Uterus (tissue), 4 donors: ENCODE results near the gene ECI1. TPM values are rescaled to one million over a fixed set of nuclear protein-coding genes. Genes with fewer than 3 reads are reported as not detected.

Experiments used
- DNase-seq, 2 donors: peaks; one replicate each; pipeline ENCODE4 v3.0.0-alpha.2; 2019 to 2020
- H3K27ac ChIP-seq, 2 donors: fragments of 200-600 bp; sonication (generic); 1 replicate in 1 of 2; 2 replicates in 1 of 2; pipeline ENCODE4 v1.5.1; 2016 to 2018
- H3K27me3 ChIP-seq, 2 donors: fragments of 200-600 bp; sonication (generic); one replicate each; pipeline ENCODE4 v1.5.1; 2018 to 2019; ENCODE audit warnings: control low read depth in 1 of 2
- H3K36me3 ChIP-seq, 2 donors: fragments of 200-600 bp; sonication (generic); one replicate each; pipeline ENCODE4 v1.5.1; 2019; ENCODE audit warnings: control low read depth in 1 of 2
- H3K4me1 ChIP-seq, 2 donors: fragments of 200-600 bp; sonication (generic); one replicate each; pipeline ENCODE4 v1.5.1; 2018 to 2019; ENCODE audit warnings: control low read depth in 1 of 2
- H3K4me3 ChIP-seq, 2 donors: fragments of 200-600 bp; sonication (generic); 1 replicate in 1 of 2; 2 replicates in 1 of 2; pipeline ENCODE4 v1.5.1; 2018 to 2019; ENCODE audit warnings: mild to moderate bottlenecking in 1 of 2
- H3K9me3 ChIP-seq, 2 donors: fragments of 200-600 bp; sonication (generic); one replicate each; pipeline ENCODE4 v1.5.1; 2019; ENCODE audit warnings: control low read depth in 1 of 2
- POLR2A ChIP-seq, 2 donors: fragments of 450-650 bp; IDR thresholded peaks; one replicate each; pipeline ENCODE4 v1.6.1; 2016; ENCODE audit warnings: antibody characterized with exemption in 2 of 2, mild to moderate bottlenecking in 1 of 2, moderate library complexity in 1 of 2
- intact Hi-C: fragments of 100-400 bp; cut with DNase I; formaldehyde crosslinking; loops from one replicate; pipeline ENCODE4 v1.15.1; 2023; ENCODE audit warnings: low total_unique reads
- total RNA-seq, 4 donors: library from RNA; depleted of rRNA in 3 of 4; stranded (reverse); fragments of >200 nt in 3 of 4; gene quantifications; one replicate each; pipeline versions ENCODE4 v1.1.0 to v1.2.4, GENCODE V29; 2014 to 2023
- TF ChIP-seq, protein P1 (sequence below), 4 experiments: fragments of 200-600 bp in 2 of 4; fragments of 450-650 bp in 2 of 4; sonication (generic) in 2 of 4; IDR thresholded peaks; one replicate each; pipeline ENCODE4 v1.5.1; 2016 to 2019; ENCODE audit warnings: antibody characterized with exemption in 4 of 4, mild to moderate bottlenecking in 2 of 4, moderate library complexity in 1 of 4
- donor health status: DM: yes; HTN: yes; CAD: no.

ECI1 gene
- total RNA-seq, 4 donors from 2014 or later, result 4.9 to 89.1 (median 40.1) TPM

DNA sequence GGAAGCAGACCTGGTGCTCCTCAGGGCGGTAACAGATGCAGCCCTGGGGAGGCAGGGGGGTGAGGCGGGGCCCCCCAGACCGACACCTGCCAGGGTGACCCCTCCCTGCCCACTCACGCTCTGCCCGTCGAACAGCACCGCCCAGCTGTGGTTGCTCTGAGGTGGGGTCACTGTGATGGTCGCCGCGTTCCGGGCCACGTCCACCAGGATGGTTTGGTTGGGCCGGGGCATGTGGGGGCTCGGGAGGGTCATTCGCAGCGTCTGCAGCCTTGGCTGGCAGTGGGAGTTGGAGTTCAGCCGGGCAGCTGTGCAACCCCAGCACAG lies 41.4 kb downstream of the ECI1 start:
- no peaks in the 10 kb centered on the region for H3K36me3 ChIP-seq
- no peak for DNase-seq
- no peak overlapping the region for H3K4me3 ChIP-seq
- H3K27ac ChIP-seq, result no peak overlapping the region
- no peaks in the 10 kb centered on the region for H3K27me3 ChIP-seq
- H3K9me3 ChIP-seq, result no peaks in the 10 kb centered on the region
- intact Hi-C loops, result loop anchor here (10.0 kb wide), 1 partner anchor 55 kb away; the partner anchor contains the start of gene TRAF7
- no peak for TF ChIP-seq POLR2A (IDR thresholded peaks at IDR 0.05)
- TF ChIP-seq, protein P1, sequence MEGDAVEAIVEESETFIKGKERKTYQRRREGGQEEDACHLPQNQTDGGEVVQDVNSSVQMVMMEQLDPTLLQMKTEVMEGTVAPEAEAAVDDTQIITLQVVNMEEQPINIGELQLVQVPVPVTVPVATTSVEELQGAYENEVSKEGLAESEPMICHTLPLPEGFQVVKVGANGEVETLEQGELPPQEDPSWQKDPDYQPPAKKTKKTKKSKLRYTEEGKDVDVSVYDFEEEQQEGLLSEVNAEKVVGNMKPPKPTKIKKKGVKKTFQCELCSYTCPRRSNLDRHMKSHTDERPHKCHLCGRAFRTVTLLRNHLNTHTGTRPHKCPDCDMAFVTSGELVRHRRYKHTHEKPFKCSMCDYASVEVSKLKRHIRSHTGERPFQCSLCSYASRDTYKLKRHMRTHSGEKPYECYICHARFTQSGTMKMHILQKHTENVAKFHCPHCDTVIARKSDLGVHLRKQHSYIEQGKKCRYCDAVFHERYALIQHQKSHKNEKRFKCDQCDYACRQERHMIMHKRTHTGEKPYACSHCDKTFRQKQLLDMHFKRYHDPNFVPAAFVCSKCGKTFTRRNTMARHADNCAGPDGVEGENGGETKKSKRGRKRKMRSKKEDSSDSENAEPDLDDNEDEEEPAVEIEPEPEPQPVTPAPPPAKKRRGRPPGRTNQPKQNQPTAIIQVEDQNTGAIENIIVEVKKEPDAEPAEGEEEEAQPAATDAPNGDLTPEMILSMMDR (IDR thresholded peaks at IDR 0.05), result no peak
- H3K4me1 ChIP-seq, result peaks cover 0 to 15% of the 10 kb centered on the region in 2 donors

DNA sequence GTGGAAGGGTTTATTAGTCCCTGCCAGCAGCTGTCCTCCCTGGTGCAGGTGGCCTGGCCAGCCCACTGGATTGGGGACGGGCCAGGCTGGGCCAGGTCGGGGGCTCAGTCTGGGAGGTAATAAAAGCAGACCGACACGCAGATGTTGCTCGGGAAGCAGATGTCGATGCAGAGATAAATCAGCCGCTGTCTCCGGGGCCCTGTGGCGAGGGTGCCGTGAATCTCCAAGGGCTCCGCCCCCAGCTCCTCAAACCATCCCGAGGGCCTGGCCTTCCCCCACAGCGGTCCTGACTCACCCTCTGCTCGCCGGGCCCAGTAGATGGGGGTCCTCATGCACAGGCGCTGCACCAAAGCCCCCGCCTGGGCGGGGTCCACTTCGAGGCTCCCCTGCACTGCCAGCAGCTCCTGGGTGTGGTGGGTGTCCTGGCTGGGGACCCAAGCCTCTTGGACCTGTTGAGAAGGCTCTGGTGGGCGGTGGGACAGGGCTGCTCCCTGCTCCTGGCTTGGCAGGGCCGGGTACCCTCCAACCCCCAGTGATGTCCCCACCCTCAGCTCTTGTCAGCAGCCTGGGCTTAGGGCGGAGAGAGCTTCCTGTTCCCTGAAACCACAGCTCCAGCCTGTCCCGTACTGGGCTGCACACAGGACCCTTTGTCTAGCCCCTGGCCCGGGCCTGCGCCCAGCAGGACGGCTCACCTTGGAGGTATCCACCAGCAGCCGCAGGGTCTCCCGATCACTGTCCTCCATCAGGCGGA lies 42.0 kb downstream of the ECI1 start:
- no peak for DNase-seq
- Histone ChIP-seq H3K27ac (no peak overlapping the region), H3K9me3 (no peaks in the 10 kb centered on the region), H3K4me3 (no peak overlapping the region), H3K4me1 (peaks cover 0 to 15% of the 10 kb centered on the region in 2 donors), H3K36me3 (no peaks in the 10 kb centered on the region), H3K27me3 (no peaks in the 10 kb centered on the region)
- TF ChIP-seq, protein P1 (IDR thresholded peaks at IDR 0.05), result no peak
- no peak for TF ChIP-seq POLR2A (IDR thresholded peaks at IDR 0.05)
- intact Hi-C loops, result loop anchor here (10.0 kb wide), 1 partner anchor 55 kb away; the partner anchor contains the start of gene TRAF7

DNA sequence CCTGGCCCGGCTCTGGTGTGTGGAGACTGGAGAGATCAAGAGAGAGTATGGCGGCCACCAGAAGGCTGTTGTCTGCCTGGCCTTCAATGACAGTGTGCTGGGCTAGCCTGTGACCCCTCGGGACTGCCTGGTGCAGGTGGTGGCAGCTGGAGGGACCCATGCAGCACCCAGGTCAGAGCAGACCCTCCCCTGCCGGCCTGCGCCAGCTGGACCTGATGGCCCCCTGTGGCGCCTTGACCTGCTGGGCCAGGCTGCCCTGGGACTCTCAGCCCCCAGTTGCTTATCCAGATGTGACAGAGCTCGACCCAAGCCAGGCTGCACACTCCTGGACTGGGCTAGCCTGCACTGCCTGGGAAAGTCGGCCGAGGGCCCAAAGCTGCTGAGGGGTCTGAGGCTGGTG lies 42.6 kb downstream of the ECI1 start:
- H3K27ac ChIP-seq, result no peak overlapping the region
- no peaks in the 10 kb centered on the region for H3K9me3 ChIP-seq
- H3K4me3 ChIP-seq, result no peak overlapping the region
- no peaks in the 10 kb centered on the region for H3K36me3 ChIP-seq
- peaks cover 0 to 10% of the 10 kb centered on the region in 2 donors for H3K4me1 ChIP-seq
- no peak for DNase-seq
- intact Hi-C loops, result no loop called here
- TF ChIP-seq, protein P1 (IDR thresholded peaks at IDR 0.05), result no peak
- no peaks in the 10 kb centered on the region for H3K27me3 ChIP-seq

DNA sequence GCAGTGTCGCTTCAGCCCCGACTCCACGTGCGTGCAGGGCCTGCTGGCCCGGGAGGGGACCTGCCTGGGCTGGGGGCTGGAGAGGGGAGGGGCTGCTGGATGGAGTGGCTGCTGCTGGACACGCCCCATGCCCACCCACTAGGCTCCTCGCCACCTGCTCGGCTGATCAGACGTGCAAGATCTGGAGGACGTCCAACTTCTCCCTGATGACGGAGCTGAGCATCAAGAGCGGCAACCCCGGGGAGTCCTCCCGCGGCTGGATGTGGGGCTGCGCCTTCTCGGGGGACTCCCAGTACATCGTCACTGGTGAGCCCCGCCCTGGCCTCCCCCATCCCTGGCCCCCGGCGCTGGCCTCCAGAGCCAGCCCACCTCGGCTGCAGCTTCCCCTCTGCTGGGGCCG lies 43.1 kb downstream of the ECI1 start:
- intact Hi-C loops, result no loop called here
- Histone ChIP-seq H3K4me1 (peaks cover 0 to 5% of the 10 kb centered on the region in 2 donors), H3K4me3 (no peak overlapping the region), H3K27me3 (no peaks in the 10 kb centered on the region), H3K27ac (no peak overlapping the region), H3K36me3 (no peaks in the 10 kb centered on the region), H3K9me3 (no peaks in the 10 kb centered on the region)
- DNase-seq, result no peak
- TF ChIP-seq POLR2A (IDR thresholded peaks at IDR 0.05), result no peak
- TF ChIP-seq, protein P1 (IDR thresholded peaks at IDR 0.05), result no peak

DNA sequence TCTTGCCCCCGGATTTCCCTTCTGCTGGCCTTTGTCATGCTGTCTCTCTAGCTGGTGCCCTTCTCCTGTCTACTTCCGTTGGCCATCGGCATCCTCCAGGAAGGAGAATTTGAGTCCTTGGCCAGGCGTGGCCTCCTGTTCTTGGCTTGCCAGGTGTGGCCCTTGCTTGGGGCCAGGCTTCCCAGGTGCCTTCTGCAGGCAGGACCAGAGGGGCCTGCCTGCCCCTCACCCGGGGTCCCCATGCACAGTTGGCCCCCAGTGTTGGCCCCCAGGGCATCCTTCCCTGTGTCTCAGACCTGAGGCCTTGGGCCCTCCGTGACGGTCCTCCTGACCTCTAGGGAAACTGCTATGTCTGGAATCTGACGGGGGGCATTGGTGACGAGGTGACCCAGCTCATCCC lies 43.5 kb downstream of the ECI1 start:
- no peaks in the 10 kb centered on the region for H3K36me3 ChIP-seq
- no peak overlapping the region for H3K4me3 ChIP-seq
- H3K27ac ChIP-seq, result no peak overlapping the region
- intact Hi-C loops, result no loop called here
- H3K9me3 ChIP-seq, result no peaks in the 10 kb centered on the region
- TF ChIP-seq POLR2A (IDR thresholded peaks at IDR 0.05), result no peak
- no peaks in the 10 kb centered on the region for H3K27me3 ChIP-seq
- peaks cover 0 to 3% of the 10 kb centered on the region in 2 donors for H3K4me1 ChIP-seq
- DNase-seq, result no peak
